Adrenal gland (tissue), 12 donors: Measurements from ENCODE around the gene RHEB. TPM values are rescaled to one million over a fixed set of nuclear protein-coding genes. Genes with fewer than 3 reads are reported as not detected.

Experiments used
- DNase-seq, 7 donors: peaks; one replicate each; pipeline ENCODE4 v3.0.0-alpha.2; 2019 to 2020
- H3K27ac ChIP-seq, 5 donors: fragments of 200-600 bp; sonication (generic) in 4 of 5; 1 replicate in 3 of 5; 2 replicates in 2 of 5; pipeline versions ENCODE4 v1.5.1 to v1.8.0; 2016 to 2020; ENCODE audit warnings: mild to moderate bottlenecking in 1 of 5
- H3K27me3 ChIP-seq: fragments of 200-600 bp; 2 replicates; pipeline ENCODE4 v1.8.0; 2021
- H3K36me3 ChIP-seq, 2 donors: fragments of 200-600 bp; replicated peaks in 1 of 2; 1 replicate in 1 of 2; 2 replicates in 1 of 2; pipeline versions ENCODE4 v1.5.1 to v1.8.0; 2018 to 2022
- H3K4me1 ChIP-seq, 2 donors: fragments of 200-600 bp; replicated peaks in 1 of 2; 1 replicate in 1 of 2; 2 replicates in 1 of 2; pipeline versions ENCODE4 v1.5.1 to v1.8.0; 2018 to 2021
- H3K4me3 ChIP-seq, 4 donors: fragments of 200-600 bp; sonication (generic) in 3 of 4; one replicate each; pipeline ENCODE4 v1.5.1; 2016 to 2018
- H3K9me3 ChIP-seq, 3 donors: fragments of 200-600 bp; sonication (generic) in 1 of 3; replicated peaks in 1 of 3; 1 replicate in 2 of 3; 2 replicates in 1 of 3; pipeline versions ENCODE4 v1.5.1 to v1.8.0; 2016 to 2021
- CTCF ChIP-seq, 6 experiments: fragments of 450-650 bp in 4 of 6; fragments of 200-600 bp in 2 of 6; sonication (generic) in 1 of 6; IDR thresholded peaks; 1 replicate in 5 of 6; 2 replicates in 1 of 6; pipeline versions ENCODE4 v1.5.1 to v1.8.0; 2016 to 2021; ENCODE audit warnings: antibody characterized with exemption in 6 of 6, mild to moderate bottlenecking in 2 of 6, moderate library complexity in 1 of 6
- POLR2A ChIP-seq, 2 donors: fragments of 450-650 bp; IDR thresholded peaks; one replicate each; pipeline ENCODE4 v1.6.1; 2017; ENCODE audit warnings: antibody characterized with exemption in 2 of 2, mild to moderate bottlenecking in 2 of 2, moderate library complexity in 1 of 2
- WGBS, 4 donors: extraction: QIAGEN DNeasy Blood & Tissue Kit in 2 of 4; methylation state at CpG; one replicate each; pipeline versions ENCODE4 v1.1.5 to v1.1.7; 2013 to 2017; 5-methylcytosine and 5-hydroxymethylcytosine counted together
- intact Hi-C, 2 donors: fragments of 100-400 bp; cut with DNase I; formaldehyde crosslinking; loops; one replicate each; pipeline versions ENCODE4 v1.14.1 to v1.15.0; 2022 to 2023
- polyA plus RNA-seq, 3 donors: library from polyadenylated mRNA; stranded (reverse); fragments of 200-250 nt in 2 of 3; fragments of 350-450 nt in 1 of 3; fragmentation: Illumina TruSeq in 1 of 3; extraction: RNeasy Lipid Tissue Mini Kit (QIAGEN cat#74804) in 1 of 3; gene quantifications; one replicate each; pipeline ENCODE4 v1.2.3, GENCODE V29; 2013 to 2014
- total RNA-seq, 9 donors: library from RNA; depleted of rRNA in 4 of 9; stranded (reverse); fragments of >200 nt in 4 of 9; fragments of 120-200 nt in 1 of 9; fragmentation: NEBNext Ultra II Directional in 1 of 9; extraction: Animal tissue kit (Norgen Biotek cat#: 25700) in 1 of 9; gene quantifications; one replicate each; pipeline versions ENCODE4 v1.1.0 to v1.2.4, GENCODE V29; 2013 to 2023
- donor health status: healthy with polysubstance abuse.
- donor health status: Bipolar disorder and iron deficiency.
- donor health status: DM: yes; HTN: yes; CAD: no.
- donor health status: DM: no; HTN: no; CAD: no.
- donor health status: DM: no; HTN: no; CAD: no.
- donor health status: DM: yes; HTN: yes; CAD: no.

The RHEB gene
- total and polyA plus RNA-seq, 12 donors = 66.3 to 309 (median 127) TPM

- peak in 1 of 7 donors; percentile 39 for DNase-seq
- H3K9me3 ChIP-seq = no peaks in the 10 kb centered on the region
- no peak overlapping the region for H3K27ac ChIP-seq
- WGBS, 4 donors = 67 to 77% (median 72%) methylated on average over 5 of the region's 5 CpGs
- intact Hi-C loops = loop anchor here (10.0 kb wide), 1 partner anchor 46 kb away; the partner anchor contains the start of gene RHEB (in 2 of the 2)
- peaks cover 0 to 51% of the 10 kb centered on the region in 2 donors for H3K36me3 ChIP-seq
- TF ChIP-seq CTCF (IDR thresholded peaks at IDR 0.05) (no peak), POLR2A (IDR thresholded peaks at IDR 0.05) (no peak)
- H3K4me1 ChIP-seq = peaks cover 0 to 16% of the 10 kb centered on the region in 2 donors
- no peaks in the 10 kb centered on the region for H3K27me3 ChIP-seq
- H3K4me3 ChIP-seq = no peak overlapping the region
Measured at GRCh38 chr7:151469281-151469680, 50.4 kb downstream of the RHEB start.

DNA sequence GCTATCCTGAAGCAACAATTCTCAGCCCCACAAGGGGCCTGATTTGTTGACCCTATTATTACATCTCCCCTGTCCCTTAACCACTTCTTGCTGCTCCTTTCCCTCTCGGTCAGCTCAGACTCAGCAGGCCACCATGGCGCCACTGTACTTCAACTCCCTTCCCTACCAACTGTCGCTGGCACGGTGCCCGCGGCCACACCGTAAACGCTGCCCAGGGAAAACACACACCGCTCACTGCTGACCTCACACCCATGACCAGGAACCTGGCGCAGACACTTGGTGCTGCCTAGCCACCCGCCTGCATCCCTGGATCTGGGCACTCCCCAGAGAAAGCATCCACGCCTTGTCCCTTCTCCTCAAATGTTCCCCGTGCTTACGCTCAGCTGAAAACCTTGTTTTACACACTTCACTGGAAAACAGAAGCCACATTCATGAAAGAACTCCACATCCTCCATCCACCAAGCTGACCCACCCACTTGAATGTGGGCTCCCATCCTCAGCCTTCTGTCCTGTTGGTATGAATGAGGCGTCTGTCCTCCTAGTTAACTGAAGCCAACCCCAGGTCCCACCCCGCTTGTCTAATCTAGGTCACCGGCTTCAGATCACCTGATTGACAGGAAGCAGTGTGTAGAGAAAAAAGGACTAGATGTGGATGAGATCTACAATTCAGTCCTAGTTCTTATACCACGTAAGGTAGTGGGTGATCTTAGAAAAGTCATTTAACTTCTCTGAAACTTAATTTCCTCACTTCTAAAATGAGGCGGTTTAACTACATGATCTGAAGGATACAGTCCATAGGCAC lies 51.3 kb downstream of the RHEB start:
- no peak overlapping the region for H3K4me3 ChIP-seq
- H3K27ac ChIP-seq = peak overlapping the region in 3 of 5 donors; percentile 22 to 61 (median 36)
- peaks cover 0 to 16% of the 10 kb centered on the region in 2 donors for H3K4me1 ChIP-seq
- intact Hi-C loops = loop anchor here (10.0 kb wide), 1 partner anchor 46 kb away; the partner anchor contains the start of gene RHEB (in 2 of the 2)
- peaks cover 0 to 51% of the 10 kb centered on the region in 2 donors for H3K36me3 ChIP-seq
- H3K9me3 ChIP-seq = no peaks in the 10 kb centered on the region
- WGBS, 4 donors = 92 to 96% (median 94%) methylated on average over 19 of the region's 19 CpGs
- TF ChIP-seq CTCF (IDR thresholded peaks at IDR 0.05) = no peak
- no peak for TF ChIP-seq POLR2A (IDR thresholded peaks at IDR 0.05)
- no peaks in the 10 kb centered on the region for H3K27me3 ChIP-seq
- peak in 2 of 7 donors; percentile 35 to 52 for DNase-seq

DNA sequence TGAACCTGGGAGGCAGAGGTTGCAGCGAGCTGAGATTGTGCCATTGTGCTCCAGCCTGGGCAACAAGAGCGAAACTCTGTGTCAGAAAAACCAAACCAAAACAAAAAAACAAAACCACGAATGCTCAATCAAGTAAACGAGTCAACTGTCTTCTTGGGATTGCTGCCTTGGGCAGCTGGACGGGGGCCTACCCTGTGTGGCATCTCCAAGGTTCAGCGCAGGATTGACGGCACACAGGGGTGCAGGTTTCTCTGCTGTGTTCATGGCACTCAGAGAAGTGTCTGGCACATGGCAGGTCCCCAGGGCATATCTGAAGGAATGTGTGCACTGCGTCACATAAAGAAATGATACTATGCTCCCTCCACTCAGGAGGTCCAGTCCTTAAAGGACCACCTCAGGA lies 54.5 kb downstream of the RHEB start:
- H3K4me1 ChIP-seq = peaks cover 11 to 20% of the 10 kb centered on the region in 2 donors
- DNase-seq = peak in 1 of 7 donors; percentile 35
- intact Hi-C loops = loop anchor here (10.0 kb wide), 1 partner anchor 50 kb away; the partner anchor contains the start of gene RHEB (in 2 of the 2)
- H3K27ac ChIP-seq = no peak overlapping the region
- no peaks in the 10 kb centered on the region for H3K27me3 ChIP-seq
- no peaks in the 10 kb centered on the region for H3K9me3 ChIP-seq
- WGBS, 4 donors = 90 to 98% (median 92%) methylated on average over 7 to 8 of the region's 8 CpGs
- peaks cover 0 to 45% of the 10 kb centered on the region in 2 donors for H3K36me3 ChIP-seq
- no peak overlapping the region for H3K4me3 ChIP-seq
- no peak for TF ChIP-seq POLR2A (IDR thresholded peaks at IDR 0.05)
- no peak for TF ChIP-seq CTCF (IDR thresholded peaks at IDR 0.05)

- Histone ChIP-seq H3K4me1 (peaks cover 19 to 28% of the 10 kb centered on the region in 2 donors), H3K27ac (peak overlapping the region in 3 of 5 donors; percentile 93 to 98 (median 94)), H3K36me3 (peaks cover 0 to 26% of the 10 kb centered on the region in 2 donors), H3K27me3 (no peaks in the 10 kb centered on the region), H3K9me3 (no peaks in the 10 kb centered on the region), H3K4me3 (no peak overlapping the region)
- TF ChIP-seq POLR2A (IDR thresholded peaks at IDR 0.05) (no peak), CTCF (IDR thresholded peaks at IDR 0.05) (no peak)
- peak in 1 of 7 donors; percentile 44 for DNase-seq
- 67 to 83% (median 80%) methylated on average over 1 of the region's 1 CpG for WGBS, 4 donors
- intact Hi-C loops = loop anchor here (10.0 kb wide), 1 partner anchor 52 kb away; the partner anchor contains the start of gene RHEB (in 2 of the 2)
Measured at GRCh38 chr7:151462306-151462779, 57.4 kb downstream of the RHEB start.
